Naive thymus-derived CD4-positive, alpha-beta T cell (primary cell): ENCODE results near the gene TMEM95. TPM values are rescaled to one million over a fixed set of nuclear protein-coding genes. Genes with fewer than 3 reads are reported as not detected.
"Not testable (repeated sequence)": the region's sequence is repeated elsewhere in the genome, so short reads cannot be mapped to it uniquely, and the experiment has no call there.

Experiments used
- ATAC-seq: fragments of 150-1000 bp; cut with Tn5 transposase; 2 replicates; pipeline ENCODE4 v1.10.0; 2021; ENCODE audit warnings: mild to moderate bottlenecking, moderate library complexity
- CTCF ChIA-PET: fragments of 350-600 bp; sonication (Branson Sonifier 250); formaldehyde crosslinking; loops from one replicate; lab custom pipeline; 2021; ENCODE audit warnings: antibody characterized with exemption; lab: Charles Lee
- POLR2A ChIA-PET: fragments of 350-600 bp; sonication (Branson Sonifier 250); formaldehyde crosslinking; loops from one replicate; lab custom pipeline; 2021; ENCODE audit warnings: antibody characterized with exemption, inconsistent platforms; lab: Charles Lee
- DNase-seq, 9 donors: peaks; one replicate each; pipeline versions ENCODE4 v3.0.0 to v3.0.0-alpha.2; 2020 to 2022; ENCODE audit warnings: mixed read lengths in 1 of 9
- H3K27ac ChIP-seq: one replicate; pipeline ENCODE4 v1.7.0; 2013; ENCODE audit warnings: mild to moderate bottlenecking, low read depth, low read length, moderate library complexity
- H3K27me3 ChIP-seq, 2 donors: one replicate each; pipeline ENCODE4 v1.7.0; 2013; ENCODE audit warnings: low read length in 2 of 2, mild to moderate bottlenecking in 2 of 2, moderate library complexity in 2 of 2; ENCODE audit not compliant: control insufficient read depth in 2 of 2, insufficient read depth in 2 of 2
- H3K36me3 ChIP-seq, 3 experiments: 1 replicate in 2 of 3; 2 replicates in 1 of 3; pipeline ENCODE4 v1.7.0; 2013; ENCODE audit warnings: low read length in 3 of 3, mild to moderate bottlenecking in 3 of 3, moderate library complexity in 1 of 3; ENCODE audit not compliant: insufficient read depth in 3 of 3, control insufficient read depth in 2 of 3
- H3K4me1 ChIP-seq, 2 donors: one replicate each; pipeline ENCODE4 v1.7.0; 2013; ENCODE audit warnings: low read length in 2 of 2, mild to moderate bottlenecking in 2 of 2, moderate library complexity in 1 of 2; ENCODE audit not compliant: control insufficient read depth in 2 of 2, insufficient read depth in 2 of 2
- H3K4me3 ChIP-seq: 2 replicates; pipeline ENCODE4 v1.7.0; 2013; ENCODE audit warnings: mild to moderate bottlenecking, low read length
- H3K9me3 ChIP-seq, 3 experiments: 1 replicate in 2 of 3; 2 replicates in 1 of 3; pipeline ENCODE4 v1.7.0; 2013; ENCODE audit warnings: low read length in 3 of 3; ENCODE audit not compliant: control insufficient read depth in 2 of 3
- H3K27ac Mint-ChIP-seq, 9 donors: one replicate each; pipeline ENCODE4 v1.8.0; 2020 to 2022; ENCODE audit warnings: mixed read lengths in 9 of 9, mild to moderate bottlenecking in 8 of 9, moderate library complexity in 5 of 9, inconsistent platforms in 2 of 9
- H3K27me3 Mint-ChIP-seq, 5 donors: one replicate each; pipeline ENCODE4 v1.8.0; 2021 to 2022; ENCODE audit warnings: mixed read lengths in 5 of 5, mild to moderate bottlenecking in 1 of 5
- H3K36me3 Mint-ChIP-seq, 5 donors: one replicate each; pipeline ENCODE4 v1.8.0; 2020 to 2022; ENCODE audit warnings: mixed read lengths in 5 of 5, mild to moderate bottlenecking in 3 of 5, inconsistent platforms in 1 of 5
- H3K4me1 Mint-ChIP-seq, 7 donors: one replicate each; pipeline ENCODE4 v1.8.0; 2020 to 2022; ENCODE audit warnings: mixed read lengths in 7 of 7, mild to moderate bottlenecking in 3 of 7, inconsistent platforms in 1 of 7
- H3K4me3 Mint-ChIP-seq, 10 donors: one replicate each; pipeline ENCODE4 v1.8.0; 2020 to 2022; ENCODE audit warnings: mild to moderate bottlenecking in 10 of 10, mixed read lengths in 10 of 10, moderate library complexity in 6 of 10, inconsistent platforms in 2 of 10
- H3K9me3 Mint-ChIP-seq, 11 donors: one replicate each; pipeline ENCODE4 v1.8.0; 2020 to 2022; ENCODE audit warnings: mixed read lengths in 11 of 11, mild to moderate bottlenecking in 4 of 11, inconsistent platforms in 1 of 11, moderate library complexity in 1 of 11
- intact Hi-C, 2 donors: fragments of 100-400 bp; cut with micrococcal nuclease; formaldehyde crosslinking; loops; one replicate each; pipeline ENCODE4 v1.15.1; 2023
- polyA plus RNA-seq, 2 donors: library from polyadenylated mRNA; unstranded; fragments of 300-500 nt; fragmentation: Illumina TruSeq; gene quantifications; one replicate each; pipeline ENCODE4 v1.2.3, GENCODE V29; 2021
- total RNA-seq, 6 experiments: library from RNA in 5 of 6; stranded (reverse) in 5 of 6; gene quantifications; 1 replicate in 5 of 6; 2 replicates in 1 of 6; pipeline ENCODE4 v1.2.3 and lab custom pipeline; 2021 to 2026

The TMEM95 gene
- total and polyA plus RNA-seq, 7 experiments from 2014 or later, result not detected

DNA sequence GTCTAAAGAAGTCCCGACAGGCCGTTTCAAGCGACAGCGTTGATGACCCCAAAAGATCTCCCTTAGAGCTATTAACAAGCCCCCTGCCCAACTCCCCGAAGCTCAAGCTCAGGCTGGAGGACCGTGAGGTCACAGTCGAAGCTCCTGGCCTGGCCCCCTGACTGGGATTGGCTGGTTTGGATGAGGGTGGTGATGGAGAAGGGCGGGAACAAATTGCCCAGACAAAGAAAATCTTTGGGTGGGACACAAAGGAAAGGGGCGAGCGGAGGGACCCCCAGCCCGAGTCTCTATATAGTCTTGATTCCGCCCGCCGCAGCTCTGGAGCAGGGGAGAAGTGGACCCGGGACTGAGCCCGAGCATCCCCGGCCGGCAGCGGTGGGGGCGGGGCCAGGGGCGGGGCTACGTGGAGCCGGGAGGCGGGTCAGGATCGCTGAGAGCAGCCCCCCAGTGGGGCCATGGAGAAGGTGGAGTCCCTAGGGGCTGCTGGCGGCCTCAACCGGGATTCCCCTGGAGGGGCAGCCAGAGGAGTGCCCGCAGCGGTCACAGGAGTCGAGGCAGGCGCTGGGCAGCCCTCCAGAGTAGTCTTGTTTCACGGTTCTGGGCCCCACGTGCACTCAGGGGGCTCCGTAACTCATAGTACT is 24.8 kb upstream of the TMEM95 start:
- CTCF ChIA-PET, result interaction anchor here (0.6 to 2.8 kb wide), 14 partner anchors 10 to 245 kb away, joined by 3 to 11 read pairs (median 4); partner anchors contain the start of gene TMEM95
- Histone ChIP-seq H3K4me1 (peaks cover 15 to 41% of the 10 kb centered on the region in 2 donors), H3K4me3 (peak overlapping the region; percentile 95), H3K9me3 (no peaks in the 10 kb centered on the region), H3K27ac (peak overlapping the region; percentile 88), H3K27me3 (no peaks in the 10 kb centered on the region), H3K36me3 (peaks cover 0 to 24% (median 0%) of the 10 kb centered on the region in 3 experiments)
- H3K27me3 Mint-ChIP-seq, result no peaks in the 10 kb centered on the region
- H3K36me3 Mint-ChIP-seq, result peaks cover 0 to 6% (median 0%) of the 10 kb centered on the region in 5 donors
- intact Hi-C loops, result loop anchor here (1.0 to 5.0 kb wide), 10 partner anchors 7 to 357 kb away; partner anchors contain the start of genes EIF5A (in 2 of the 2), GPS2 (in 2 of the 2), TMEM102 (in 2 of the 2) and PHF23 (in 1 of the 2)
- ATAC-seq, result peak; percentile 76
- peak overlapping the region; percentile 93 to 99 (median 97) for H3K27ac Mint-ChIP-seq
- H3K4me3 Mint-ChIP-seq, result peak overlapping the region; percentile 89 to 100 (median 96)
- POLR2A ChIA-PET, result interaction anchor here (0.6 to 22.8 kb wide), 26 partner anchors 9 to 357 kb away, joined by 3 to 336 read pairs (median 6); partner anchors contain the start of genes EIF5A, GPS2, MPDU1 and POLR2A
- DNase-seq, result peak in 6 of 9 donors; percentile 60 to 87 (median 84)
- peaks cover 0 to 6% (median 0%) of the 10 kb centered on the region in 11 donors for H3K9me3 Mint-ChIP-seq
- H3K4me1 Mint-ChIP-seq, result peaks cover 34 to 67% (median 51%) of the 10 kb centered on the region in 7 donors

DNA sequence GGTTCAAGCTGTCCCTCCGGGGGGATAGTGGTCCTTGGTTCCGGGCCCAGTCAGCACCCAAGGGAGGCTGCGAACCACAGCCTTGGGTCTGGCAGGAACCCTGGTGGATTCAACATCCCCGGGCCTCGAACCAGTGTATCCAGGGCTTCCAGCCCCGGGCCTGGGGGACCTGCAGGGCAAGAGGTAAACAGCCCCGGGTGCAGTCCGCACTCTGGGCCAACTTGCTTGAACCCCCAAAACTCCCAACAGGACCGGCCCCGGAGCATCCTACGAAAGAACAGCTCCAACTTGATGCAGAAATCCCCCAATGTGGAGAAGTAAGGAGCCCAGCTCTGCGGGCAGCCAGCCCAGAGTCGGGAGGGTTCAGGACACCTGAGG is 24.3 kb upstream of the TMEM95 start:
- peaks cover 20 to 46% of the 10 kb centered on the region in 2 donors for H3K4me1 ChIP-seq
- H3K9me3 ChIP-seq, result no peaks in the 10 kb centered on the region
- no peaks in the 10 kb centered on the region for H3K27me3 ChIP-seq
- intact Hi-C loops, result no loop called here
- peak overlapping the region; percentile 95 for H3K4me3 ChIP-seq
- peaks cover 0 to 19% (median 0%) of the 10 kb centered on the region in 3 experiments for H3K36me3 ChIP-seq
- no peak for DNase-seq
- CTCF ChIA-PET, result interaction anchor here (1.4 to 2.8 kb wide), 2 partner anchors 14 to 25 kb away, joined by 5 to 11 read pairs; partner anchors contain the start of gene TMEM95
- Mint-ChIP-seq H3K27me3 (no peaks in the 10 kb centered on the region), H3K27ac (peak overlapping the region in 7 of 9 donors; percentile 8 to 99 (median 95)), H3K4me3 (peak overlapping the region in 7 of 10 donors; percentile 89 to 100 (median 96)), H3K36me3 (peaks cover 0 to 6% (median 0%) of the 10 kb centered on the region in 5 donors), H3K4me1 (peaks cover 39 to 72% (median 56%) of the 10 kb centered on the region in 7 donors), H3K9me3 (peaks cover 0 to 6% (median 0%) of the 10 kb centered on the region in 11 donors)
- H3K27ac ChIP-seq, result peak overlapping the region; percentile 88
- POLR2A ChIA-PET, result interaction anchor here (1.0 to 22.8 kb wide), 6 partner anchors 10 to 25 kb away, joined by 5 to 336 read pairs (median 12); partner anchors contain the start of genes EIF5A and GPS2
- no peak for ATAC-seq

DNA sequence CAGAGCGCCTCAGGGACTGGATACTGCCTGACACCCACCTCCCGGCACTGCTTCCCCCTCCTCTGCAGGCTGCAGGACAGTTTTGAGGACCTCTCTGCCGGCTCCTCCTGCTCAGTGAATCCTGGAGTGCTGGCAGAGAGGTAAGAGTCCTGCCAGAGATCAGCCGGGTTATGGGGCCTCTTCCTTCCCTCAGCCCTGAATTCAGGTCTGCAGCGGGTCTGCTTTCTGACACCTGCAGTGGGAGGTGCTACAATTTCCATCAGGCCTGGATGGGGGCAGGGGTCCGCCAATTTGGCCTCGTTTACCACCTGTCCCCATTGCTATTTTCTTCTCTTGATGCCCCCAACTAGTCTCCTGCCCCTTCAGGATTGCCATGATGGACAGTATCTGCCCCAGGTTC is 22.8 kb upstream of the TMEM95 start:
- Mint-ChIP-seq H3K27me3 (no peaks in the 10 kb centered on the region), H3K4me1 (peaks cover 48 to 78% (median 64%) of the 10 kb centered on the region in 7 donors), H3K36me3 (peaks cover 0 to 9% (median 2%) of the 10 kb centered on the region in 5 donors), H3K27ac (peak overlapping the region; percentile 38 to 96 (median 92)), H3K9me3 (peaks cover 0 to 6% (median 0%) of the 10 kb centered on the region in 11 donors), H3K4me3 (peak overlapping the region; percentile 52 to 88 (median 76))
- Histone ChIP-seq H3K27ac (peak overlapping the region; percentile 55), H3K9me3 (no peaks in the 10 kb centered on the region), H3K4me1 (peaks cover 26 to 53% of the 10 kb centered on the region in 2 donors), H3K27me3 (no peaks in the 10 kb centered on the region), H3K4me3 (peak overlapping the region; percentile 19), H3K36me3 (peaks cover 0 to 9% (median 0%) of the 10 kb centered on the region in 3 experiments)
- CTCF ChIA-PET, result interaction anchor here (0.9 kb wide), 1 partner anchor 23 kb away, joined by 3 read pairs; the partner anchor contains the start of gene TMEM95
- ATAC-seq (no peak), DNase-seq (no peak)
- intact Hi-C loops, result no loop called here
- POLR2A ChIA-PET, result interaction anchor here (0.7 to 22.8 kb wide), 3 partner anchors 16 to 113 kb away, joined by 3 to 336 read pairs (median 98); partner anchors contain the start of genes EIF5A and GPS2

DNA sequence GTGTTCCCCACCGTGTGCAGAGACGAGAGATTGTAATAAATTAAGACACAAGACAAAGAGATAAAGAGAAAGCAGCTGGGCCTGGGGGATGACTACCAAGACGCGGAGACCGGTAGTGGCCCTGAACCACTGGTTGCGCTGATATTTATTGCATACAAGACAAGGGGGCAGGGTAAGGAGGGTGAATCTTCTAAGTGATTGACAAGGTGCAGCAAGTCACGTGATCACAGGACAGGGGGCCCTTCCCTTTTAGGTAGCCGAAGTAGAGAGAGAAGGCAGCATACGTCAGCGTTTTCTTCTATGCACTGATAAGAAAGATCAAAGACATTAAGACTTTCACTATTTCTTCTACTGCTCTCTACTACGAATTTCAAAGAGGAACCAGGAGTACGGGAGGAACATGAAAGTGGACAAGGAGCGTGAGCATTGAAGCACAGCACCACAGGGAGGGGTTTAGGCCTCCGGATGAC is 22.3 kb upstream of the TMEM95 start:
- H3K36me3 Mint-ChIP-seq, result peaks cover 0 to 12% (median 5%) of the 10 kb centered on the region in 5 donors
- peak overlapping the region; percentile 55 for H3K27ac ChIP-seq
- ATAC-seq, H3K9me3 ChIP-seq, H3K27me3 Mint-ChIP-seq, H3K27me3 ChIP-seq, intact Hi-C loops, H3K9me3 Mint-ChIP-seq, H3K36me3 ChIP-seq: not testable (repeated sequence)
- peaks cover 53 to 82% (median 68%) of the 10 kb centered on the region in 7 donors for H3K4me1 Mint-ChIP-seq
- H3K4me3 Mint-ChIP-seq, result peak overlapping the region; percentile 52 to 88 (median 76)
- H3K4me1 ChIP-seq, result peaks cover 26 to 53% of the 10 kb centered on the region in 2 donors
- CTCF ChIA-PET, result interaction anchor here (0.9 kb wide), 1 partner anchor 23 kb away, joined by 3 read pairs; the partner anchor contains the start of gene TMEM95
- H3K4me3 ChIP-seq, result peak overlapping the region; percentile 19
- DNase-seq, result peak in 5 of 9 donors; percentile 57 to 80 (median 64)
- POLR2A ChIA-PET, result interaction anchor here (0.7 to 22.8 kb wide), 3 partner anchors 15 to 113 kb away, joined by 3 to 336 read pairs (median 98); partner anchors contain the start of genes EIF5A and GPS2
- H3K27ac Mint-ChIP-seq, result peak overlapping the region; percentile 38 to 96 (median 92)

DNA sequence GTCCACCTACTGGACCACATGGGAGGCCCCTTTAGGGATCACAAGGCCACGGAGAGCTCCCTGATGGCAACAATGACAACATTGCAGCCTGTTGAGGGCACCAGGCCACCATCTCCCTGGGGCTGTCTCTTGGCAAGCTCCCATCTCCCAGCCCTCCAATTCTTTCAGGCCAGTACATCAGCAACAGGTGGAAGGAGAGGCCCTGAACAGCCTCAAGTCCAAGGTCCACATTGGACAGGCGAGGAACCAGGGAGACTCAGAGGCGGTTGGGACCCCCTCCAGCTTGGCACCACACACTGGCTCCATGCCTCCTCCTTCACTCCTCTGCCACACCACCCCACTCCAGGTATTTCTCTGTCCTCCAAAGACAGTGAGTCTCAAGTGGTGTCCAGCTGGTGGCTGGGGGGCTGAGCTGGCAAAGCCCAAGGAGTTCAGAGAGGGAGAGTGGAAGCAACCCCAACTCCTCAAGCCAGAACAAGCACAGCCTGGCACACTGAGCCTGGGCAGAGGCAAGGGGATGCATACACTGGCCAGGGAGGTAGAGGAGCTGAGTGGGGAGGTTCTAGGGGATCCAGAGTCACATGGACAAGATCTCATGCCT is 19.9 kb upstream of the TMEM95 start:
- Histone ChIP-seq H3K4me3 (no peak overlapping the region), H3K9me3 (no peaks in the 10 kb centered on the region), H3K27me3 (no peaks in the 10 kb centered on the region), H3K36me3 (peaks cover 0 to 20% (median 6%) of the 10 kb centered on the region in 3 experiments), H3K27ac (peak overlapping the region; percentile 81), H3K4me1 (peaks cover 40 to 55% of the 10 kb centered on the region in 2 donors)
- Mint-ChIP-seq H3K9me3 (no peaks in the 10 kb centered on the region), H3K4me1 (peaks cover 51 to 81% (median 59%) of the 10 kb centered on the region in 7 donors), H3K36me3 (peaks cover 4 to 17% (median 11%) of the 10 kb centered on the region in 5 donors), H3K4me3 (peak overlapping the region; percentile 89 to 99 (median 94)), H3K27me3 (no peaks in the 10 kb centered on the region), H3K27ac (peak overlapping the region; percentile 84 to 100 (median 95))
- intact Hi-C loops, result loop anchor here in 1 of 2 donors (5.0 kb wide), 1 partner anchor 47 kb away; the partner anchor contains the start of gene TNK1
- DNase-seq, result no peak
- ATAC-seq, result no peak
- CTCF ChIA-PET, result interaction anchor here (0.8 to 5.2 kb wide), 14 partner anchors 8 to 755 kb away, joined by 3 to 53 read pairs (median 12); partner anchors contain the start of genes SLC2A4, TMEM102 and TMEM95
- POLR2A ChIA-PET, result interaction anchor here (0.5 to 22.8 kb wide), 11 partner anchors 10 to 352 kb away, joined by 3 to 336 read pairs (median 8); partner anchors contain the start of genes EIF5A, GPS2, PHF23 and SLC16A13
